GM19397 (cell line): ENCODE data around the gene CACNA2D1.
"Not testable (repeated sequence)": the region's sequence is repeated elsewhere in the genome, so short reads cannot be mapped to it uniquely, and the experiment has no call there.

Experiments used
- ATAC-seq: cut with Tn5 transposase; IDR thresholded peaks from one replicate; pipeline ENCODE4 v1.9.1; 2021; ENCODE audit warnings: mild to moderate bottlenecking, moderate library complexity; ENCODE audit not compliant: unreplicated experiment

The CACNA2D1 gene

DNA sequence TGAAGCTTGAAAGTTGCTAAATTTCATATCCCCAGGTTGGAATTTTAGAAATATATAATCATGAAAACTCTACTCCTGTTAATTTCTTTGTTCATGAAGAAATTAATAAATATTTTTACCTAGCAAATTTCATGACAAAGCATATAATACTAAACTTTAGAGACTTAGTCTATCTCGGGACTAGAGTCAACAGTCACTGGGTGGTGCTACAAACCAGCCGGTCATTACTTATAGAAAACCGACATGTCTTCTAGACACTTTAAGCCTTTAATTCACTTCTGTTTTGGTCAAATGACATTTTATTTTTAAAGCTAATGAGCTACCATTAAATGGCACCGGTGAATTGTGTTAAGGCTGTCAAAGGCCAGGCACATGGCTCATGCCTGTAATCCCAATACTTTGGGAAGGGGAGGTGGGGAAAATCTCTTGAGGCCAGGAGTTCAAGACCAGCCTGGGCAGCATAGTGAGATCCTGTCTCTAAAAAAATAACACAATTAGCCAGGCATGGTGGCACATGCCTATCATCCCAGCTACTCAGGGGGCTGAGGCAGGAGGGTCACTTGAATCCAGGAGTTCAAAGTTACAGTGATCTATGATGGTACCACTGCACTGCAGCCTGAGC, 270.1 kb downstream of the CACNA2D1 start:
- ATAC-seq = no peak

DNA sequence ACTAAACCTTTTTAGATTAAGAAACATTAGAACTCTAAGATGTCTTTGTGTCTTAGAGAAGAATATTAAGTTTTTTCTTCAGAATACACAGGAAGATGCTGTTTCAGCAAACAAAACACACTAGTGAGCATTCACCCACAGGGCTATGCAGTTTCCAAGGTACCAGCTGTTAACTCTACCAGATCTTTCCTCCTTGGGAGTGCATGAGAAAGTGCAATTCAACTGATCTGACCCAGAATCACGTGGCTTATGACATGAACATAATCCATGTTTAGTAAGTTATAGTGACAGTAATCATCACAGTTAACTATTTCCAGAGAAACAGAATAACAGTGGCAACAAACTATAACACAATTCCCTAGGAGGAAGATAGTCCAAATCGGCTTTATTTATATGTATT, 270.7 kb downstream of the CACNA2D1 start:
- no peak for ATAC-seq

DNA sequence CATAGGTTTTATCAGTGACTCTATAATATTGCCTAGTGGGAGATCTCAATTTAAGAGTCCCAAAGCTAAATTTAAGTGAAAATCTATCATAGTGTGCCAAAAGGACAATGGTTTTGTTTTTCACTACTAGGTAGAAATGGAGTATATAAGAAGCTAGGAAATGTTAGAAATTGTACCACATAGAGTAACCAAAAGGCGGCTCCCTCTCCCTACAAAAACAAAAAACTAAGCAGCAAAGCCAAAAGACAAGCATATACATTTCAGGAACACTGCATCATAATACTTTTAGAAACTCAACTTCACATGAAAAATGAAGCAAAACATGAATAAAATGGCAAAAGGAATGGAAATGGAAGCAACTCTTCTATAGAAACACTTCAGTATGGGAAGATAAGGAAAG, 271.6 kb downstream of the CACNA2D1 start:
- no peak for ATAC-seq

DNA sequence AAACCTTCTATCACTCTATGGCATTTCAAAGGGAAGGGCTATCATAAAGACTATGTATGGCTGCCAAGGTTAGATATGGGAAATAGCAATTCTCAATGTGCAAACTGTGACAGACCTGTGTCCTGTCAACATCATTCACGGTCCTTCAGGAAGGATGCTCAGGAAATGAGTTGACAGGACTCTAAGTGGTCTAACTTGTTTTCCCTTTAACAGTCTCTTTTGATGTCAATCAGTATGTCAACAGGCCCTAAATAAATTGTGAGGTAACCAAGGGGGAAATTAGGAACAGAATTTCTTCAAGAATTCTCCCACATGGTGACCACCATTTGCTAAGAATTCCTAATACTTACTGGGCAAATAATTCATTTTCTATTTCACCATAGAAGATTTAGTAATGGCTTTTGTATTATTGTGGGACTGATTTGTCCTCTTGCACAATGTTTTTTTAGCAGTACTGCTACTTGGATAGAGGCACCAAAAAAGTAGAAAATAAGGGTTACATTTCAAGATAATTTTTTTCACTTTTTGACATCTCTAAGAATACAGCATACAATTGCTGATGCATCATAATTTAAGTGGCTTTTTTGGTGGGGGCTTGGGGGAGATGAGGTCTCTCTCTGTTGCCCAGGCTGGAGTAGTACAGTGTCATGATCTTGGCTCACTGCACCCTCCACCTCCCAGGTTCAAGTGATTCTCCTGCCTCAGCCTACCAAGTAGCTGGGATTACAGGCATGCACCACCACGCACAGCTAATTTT, 275.8 kb downstream of the CACNA2D1 start:
- no peak for ATAC-seq

DNA sequence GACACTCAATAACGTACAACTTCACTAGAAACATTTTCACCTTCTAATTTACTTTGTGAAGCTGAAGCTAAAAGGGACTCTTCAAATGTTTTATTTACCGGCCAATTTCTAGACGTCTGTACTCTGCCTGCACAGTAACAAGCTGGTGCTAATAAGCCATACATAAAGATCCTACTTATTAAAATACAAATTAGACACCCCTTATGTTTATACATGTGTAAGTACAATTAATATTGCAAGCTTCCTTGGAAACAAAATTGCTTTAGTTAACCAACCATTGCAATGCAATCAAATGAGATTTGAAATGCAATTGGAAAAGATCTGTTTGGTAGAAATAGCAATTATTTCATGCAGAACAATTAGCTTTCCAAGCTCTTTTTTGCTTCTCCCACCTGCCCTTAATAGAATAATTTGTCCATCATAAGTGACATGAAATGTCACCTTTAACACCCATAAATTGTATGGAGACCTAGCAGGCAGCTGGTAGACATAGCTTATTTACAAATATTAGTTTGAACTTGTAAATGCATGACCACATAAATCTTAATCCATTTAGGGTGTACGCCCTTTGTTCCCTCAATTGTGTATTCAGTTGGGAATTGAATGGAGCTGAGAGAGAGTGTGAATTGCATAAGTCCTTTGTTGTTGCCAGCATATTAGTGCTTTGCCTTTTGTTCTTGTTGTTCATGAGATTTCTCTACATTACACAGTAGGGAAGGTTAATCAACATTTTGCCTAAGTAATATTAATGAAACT, 277.1 kb downstream of the CACNA2D1 start:
- ATAC-seq = no peak

DNA sequence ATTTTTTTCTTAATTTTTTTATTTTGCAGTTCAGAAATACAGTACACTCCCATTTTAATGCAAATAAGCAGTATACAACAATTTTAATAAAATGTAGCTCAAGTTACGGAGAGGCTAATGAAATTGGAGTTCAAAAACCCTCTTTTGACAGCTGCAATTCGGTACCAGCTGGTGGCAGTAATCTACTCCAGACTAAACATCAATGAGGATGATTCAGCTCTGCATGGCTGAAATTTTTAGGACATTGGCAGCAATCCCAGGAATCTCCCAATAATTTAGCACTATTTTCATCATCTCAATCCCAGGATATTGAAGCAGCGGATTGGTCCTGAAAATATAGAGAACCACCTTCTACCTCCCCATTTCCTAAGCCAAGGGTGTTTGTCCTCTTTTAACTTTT, 278.8 kb downstream of the CACNA2D1 start:
- no peak for ATAC-seq

DNA sequence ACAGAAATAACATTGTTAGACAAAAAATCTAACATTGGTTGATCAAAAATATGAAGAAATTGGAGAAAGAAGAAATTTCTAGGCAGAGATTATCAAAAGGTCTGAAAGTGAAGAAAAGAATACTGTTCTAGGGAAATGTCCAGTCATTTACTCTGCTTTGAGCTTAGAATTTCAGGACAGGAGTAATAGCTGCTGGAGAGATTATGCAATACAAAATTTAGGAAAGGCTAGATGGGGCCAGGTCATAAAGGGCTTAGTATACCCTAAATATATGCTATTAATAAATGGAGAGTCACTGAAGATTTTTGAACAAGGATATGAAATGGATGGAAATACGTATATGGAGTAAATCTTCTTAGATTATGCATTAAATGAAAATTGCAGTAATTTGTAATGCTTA, 279.2 kb downstream of the CACNA2D1 start:
- no peak for ATAC-seq

DNA sequence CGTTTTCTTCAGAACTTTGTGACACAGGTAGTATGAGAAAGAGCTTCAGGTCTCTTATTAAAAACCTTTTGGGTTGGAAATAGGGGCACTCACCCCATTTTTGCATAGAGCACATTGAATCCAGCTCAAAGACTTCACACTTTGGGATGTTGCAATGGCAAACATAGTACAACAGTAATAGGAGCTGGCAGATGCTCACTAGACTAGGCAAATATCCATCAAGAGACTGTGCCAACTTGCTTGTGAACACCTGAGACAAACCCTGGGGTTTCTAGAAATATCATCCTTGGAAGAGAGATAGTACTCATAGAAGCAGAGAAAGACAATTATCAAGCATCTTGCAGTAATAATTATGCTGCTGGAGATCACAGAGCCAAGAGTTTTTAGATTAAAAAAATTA, 280.0 kb downstream of the CACNA2D1 start:
- no peak for ATAC-seq

DNA sequence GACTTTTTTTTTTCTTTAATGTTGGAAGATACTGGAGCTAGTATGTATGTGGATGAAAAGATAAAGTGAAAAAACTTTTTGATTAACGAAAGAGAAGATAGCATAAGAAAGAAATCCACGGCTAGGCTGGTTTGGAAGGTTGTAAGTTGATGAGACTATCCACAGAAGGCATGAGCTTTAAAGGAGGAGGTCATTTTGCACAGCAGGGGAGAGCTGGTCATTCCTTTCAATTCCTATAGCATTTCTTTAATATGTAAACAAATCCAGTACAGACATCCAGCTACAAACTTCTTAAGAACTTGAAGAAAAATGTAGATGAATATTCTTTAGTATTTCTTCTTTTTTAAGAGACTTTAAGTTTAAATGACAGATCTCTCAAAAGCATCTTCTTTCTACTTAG, 281.3 kb downstream of the CACNA2D1 start:
- no peak for ATAC-seq

DNA sequence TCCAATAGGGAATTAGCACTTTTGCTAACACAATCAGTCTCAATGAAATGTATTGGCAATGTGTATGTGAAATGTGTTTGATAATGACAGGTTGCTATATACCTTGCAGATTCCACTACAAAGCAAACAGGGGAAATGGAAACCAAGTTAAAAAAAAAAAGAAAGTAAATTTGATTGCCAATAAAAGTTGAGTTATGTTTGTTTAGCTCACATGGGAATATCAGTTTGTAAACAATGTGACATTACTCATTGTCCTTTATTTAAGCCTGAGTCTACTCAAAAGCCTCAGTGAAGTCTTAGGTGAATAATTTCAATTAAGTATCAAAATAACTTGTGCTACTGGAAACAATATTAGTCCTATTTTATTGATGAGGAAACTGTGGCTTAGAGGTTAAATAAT, 285.2 kb downstream of the CACNA2D1 start:
- no peak for ATAC-seq

DNA sequence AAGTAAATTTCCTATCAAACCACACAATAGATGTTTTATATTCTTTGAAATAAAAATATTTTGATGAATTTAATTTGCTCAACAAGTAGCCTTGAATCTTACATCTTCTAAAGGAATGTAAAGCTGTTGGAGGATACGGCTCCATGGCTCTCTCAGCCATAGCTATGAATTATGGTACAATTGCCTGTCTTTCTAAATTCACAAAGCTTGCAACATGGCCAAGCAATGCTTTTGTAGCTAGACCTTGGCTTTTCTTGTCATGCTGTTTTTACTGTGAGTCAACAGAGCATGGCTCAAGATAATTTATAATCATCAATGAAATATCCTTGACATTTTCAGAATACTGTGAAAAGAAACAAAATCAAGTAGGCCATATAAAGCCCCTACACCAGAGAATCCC, 286.7 kb downstream of the CACNA2D1 start:
- no peak for ATAC-seq

DNA sequence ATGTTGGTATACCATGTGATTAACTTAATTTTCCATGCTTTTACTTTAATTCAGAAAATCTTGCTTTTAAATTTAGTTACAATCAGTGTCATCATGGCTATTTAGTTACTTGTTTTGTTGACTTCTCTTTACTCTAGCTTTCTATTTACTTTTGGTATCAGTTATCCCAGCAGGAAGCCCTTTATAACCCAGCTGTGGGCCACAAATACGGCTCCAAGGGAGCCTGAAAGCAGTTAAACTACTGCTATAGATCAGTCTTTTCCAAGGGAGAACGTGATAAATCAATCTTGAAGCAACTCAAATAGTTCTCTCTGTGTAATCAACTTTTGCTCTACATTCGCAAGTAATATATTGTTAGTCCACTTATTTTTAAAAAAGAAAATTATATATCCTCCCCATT, 287.4 kb downstream of the CACNA2D1 start:
- no peak for ATAC-seq

DNA sequence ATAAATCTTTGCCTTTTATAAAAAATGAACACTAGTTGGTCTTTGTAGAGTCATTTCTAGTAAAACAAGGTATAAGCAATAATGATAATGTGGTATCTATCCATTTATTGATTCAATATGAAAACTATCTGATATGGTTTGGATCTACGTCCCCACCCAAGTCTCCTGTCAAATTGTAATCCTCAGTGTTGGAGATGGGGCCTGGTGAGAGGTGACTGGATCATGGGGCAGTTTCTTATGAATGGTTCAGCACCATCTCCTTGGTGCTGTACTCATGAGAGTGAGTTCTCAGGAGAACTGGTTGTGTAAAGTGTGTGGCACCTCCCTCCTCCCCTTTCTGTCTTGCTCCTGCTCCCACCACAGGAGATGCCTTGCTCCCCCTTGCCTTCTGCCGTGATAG, 288.8 kb downstream of the CACNA2D1 start:
- no peak for ATAC-seq

DNA sequence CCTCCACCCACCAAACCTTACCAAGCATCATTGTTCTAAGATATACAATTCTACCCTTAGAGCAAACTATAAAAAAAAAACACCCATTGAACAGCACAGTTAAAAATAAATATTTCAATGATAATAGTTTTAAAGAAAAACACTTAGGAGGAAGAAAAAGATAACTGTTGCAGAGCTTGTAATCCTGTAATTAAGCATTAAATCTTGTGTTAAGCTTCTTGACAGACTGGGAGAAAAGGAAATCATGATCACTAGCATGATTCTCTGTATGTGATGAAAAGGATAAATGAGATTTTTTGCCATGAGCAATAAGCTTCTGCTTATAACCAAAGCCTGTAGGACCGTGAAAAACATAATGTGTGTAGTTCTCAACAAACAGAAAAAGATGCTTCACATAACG, 289.8 kb downstream of the CACNA2D1 start:
- ATAC-seq = no peak

DNA sequence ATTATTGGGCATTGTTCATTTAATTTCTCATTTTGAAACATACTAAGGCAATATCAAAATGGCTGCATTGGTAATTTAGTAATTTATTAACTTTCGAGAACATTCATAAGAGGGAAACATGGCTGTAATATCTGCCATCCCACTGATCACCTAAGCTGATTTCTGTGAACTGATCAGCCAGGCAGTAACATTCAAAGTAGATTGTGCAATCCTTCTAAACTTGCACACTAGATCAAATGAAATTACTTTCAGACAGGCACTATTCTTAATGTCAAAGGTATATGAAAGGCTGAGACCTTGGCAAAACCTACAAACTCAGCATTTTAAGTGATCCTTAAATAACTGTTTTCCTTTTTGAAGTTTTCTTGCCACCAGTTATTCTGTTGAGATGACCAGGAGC, 290.7 kb downstream of the CACNA2D1 start:
- no peak for ATAC-seq

DNA sequence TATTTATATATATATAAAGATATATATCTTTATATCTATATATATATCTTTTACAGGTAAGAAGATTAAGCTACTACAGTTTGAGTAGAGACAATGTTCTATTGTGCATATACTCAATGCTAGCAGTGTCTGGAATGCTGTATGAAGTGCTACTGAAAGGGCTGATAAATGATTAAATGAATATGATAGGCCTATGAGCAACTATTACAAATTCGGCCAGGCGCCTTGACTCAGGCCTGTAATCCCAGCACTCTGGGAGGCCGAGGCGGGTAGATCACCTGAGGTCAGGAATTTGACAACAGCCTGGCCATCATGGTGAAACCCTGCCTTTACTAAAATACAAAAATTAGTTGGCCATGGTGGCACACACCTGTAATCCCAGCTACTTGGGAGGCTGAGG, 297.1 kb downstream of the CACNA2D1 start:
- no peak for ATAC-seq

DNA sequence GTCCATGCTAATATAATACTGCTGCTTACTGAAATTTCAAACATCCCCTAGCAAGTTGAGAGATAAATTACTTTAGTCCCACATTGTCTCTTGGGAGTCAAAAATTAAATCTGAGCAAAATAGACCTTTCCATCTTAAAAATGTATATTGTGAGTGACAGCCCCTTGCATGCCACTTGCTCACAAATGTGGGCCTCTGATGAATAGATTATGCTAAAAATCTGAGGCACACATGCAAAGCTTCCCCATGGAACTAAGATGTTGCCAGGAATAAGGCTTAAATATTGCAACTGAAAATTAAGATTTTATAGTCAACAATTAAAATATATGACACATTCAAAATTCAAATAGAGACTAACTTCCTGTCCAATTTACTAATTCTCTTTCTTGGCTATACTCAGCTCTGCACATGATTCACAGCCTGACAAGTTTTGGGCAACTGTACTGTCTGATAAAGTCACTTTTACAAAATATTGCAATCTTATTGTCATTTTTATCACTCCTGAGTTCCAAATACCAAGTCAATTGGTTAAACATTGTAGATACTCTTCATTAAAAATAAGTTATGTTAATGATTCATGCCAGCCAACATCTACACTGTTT, 301.2 kb downstream of the CACNA2D1 start:
- no peak for ATAC-seq

DNA sequence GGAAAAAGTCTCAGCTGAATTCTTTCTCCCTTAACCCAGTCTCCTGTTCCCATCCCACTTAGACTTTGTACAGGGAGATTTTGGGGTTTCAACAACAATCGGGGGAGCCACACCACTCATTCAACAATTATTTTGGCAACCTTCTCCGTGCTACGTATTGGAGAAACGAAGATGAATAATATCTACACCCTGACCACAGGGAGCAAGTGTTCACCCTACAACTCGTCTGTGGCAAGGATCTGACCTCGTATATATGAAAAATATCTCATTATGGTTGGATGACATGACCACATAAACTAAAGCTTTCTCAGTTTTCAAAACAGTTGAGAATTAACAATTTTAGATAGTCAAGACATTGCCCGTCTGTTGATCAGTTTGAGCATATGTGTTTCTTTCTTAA, 302.1 kb downstream of the CACNA2D1 start:
- ATAC-seq = no peak

DNA sequence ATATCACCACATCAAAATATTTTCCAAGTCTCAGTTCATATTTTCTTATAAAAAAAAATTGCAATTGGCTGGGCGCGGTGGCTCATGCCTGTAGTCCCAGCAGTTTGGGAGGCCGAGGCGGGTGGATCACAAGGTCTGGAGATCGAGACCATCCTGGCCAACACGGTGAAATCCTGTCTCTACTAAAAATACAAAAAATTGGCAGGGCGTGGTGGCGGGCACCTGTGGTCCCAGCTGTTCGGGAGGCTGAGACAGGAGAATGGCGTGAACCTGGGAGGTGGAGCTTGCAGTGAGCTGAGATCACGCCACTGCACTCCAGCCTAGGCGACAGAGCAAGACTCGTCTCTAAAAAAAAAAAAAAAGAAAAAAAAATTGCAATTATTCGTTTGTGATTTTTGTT, 303.0 kb downstream of the CACNA2D1 start:
- ATAC-seq = not testable (repeated sequence)

DNA sequence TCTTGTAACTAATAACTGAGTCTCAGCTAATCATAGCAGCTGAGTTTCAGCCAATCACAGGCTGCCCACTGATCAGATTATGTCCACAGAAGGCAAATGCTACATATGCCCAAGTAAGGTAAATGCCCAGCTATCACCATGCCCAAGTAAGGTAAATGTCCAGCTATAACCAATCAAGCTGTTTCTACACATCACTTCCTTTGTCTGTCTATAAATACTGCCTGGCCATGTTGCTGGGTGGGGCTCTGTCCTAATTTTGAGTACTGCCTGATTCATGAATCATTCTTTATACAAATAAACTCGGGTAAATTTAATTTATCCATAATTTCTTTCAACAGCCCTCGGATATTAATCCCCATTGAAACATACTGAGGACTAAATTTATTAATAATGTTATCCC, 312.4 kb downstream of the CACNA2D1 start:
- ATAC-seq = no peak

DNA sequence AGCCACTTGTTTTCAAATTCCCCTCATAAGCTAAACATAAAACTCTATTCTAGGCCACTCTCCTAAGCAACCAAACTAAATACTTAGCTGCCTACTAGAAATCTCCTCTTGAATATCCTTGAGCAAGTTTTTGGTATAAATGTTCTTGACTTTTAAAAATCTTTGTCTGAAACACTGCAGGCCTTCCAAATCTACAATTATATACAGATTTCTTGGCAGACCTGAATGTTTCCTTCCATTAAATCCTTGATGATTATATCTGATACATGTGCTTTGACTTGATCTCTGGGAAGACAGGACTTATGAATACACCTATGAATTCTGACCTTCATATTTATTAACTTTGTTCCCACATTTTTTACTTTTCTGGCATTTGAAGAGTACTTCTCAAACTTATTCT, 314.5 kb downstream of the CACNA2D1 start:
- no peak for ATAC-seq

DNA sequence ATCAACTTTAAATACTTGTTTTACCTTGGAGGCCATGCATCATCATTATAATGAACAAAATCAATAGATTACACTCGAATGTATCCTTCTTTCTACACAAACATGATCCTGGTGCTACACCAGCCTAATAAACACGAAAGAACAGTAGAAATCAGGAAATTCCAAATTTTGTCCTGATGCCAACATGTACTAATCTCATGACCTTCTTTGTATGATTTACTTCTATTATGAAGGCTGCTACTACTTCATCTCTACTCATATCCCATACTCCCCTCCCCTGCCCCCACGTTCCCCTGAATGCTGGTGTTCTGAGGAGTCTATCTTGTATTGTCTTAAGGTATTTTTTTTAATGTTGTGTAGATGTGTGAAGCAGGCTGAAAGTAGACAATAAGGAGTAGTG, 315.0 kb downstream of the CACNA2D1 start:
- ATAC-seq = no peak
